AML-193 (cell line): ENCODE results near the gene POLN.
"Not testable (repeated sequence)": the region's sequence is repeated elsewhere in the genome, so short reads cannot be mapped to it uniquely, and the experiment has no call there.

Experiments
- DNase-seq, 2 experiments: peaks; one replicate each; lab custom pipeline; 2025; lab: John Stamatoyannopoulos, UW

The POLN gene

DNA sequence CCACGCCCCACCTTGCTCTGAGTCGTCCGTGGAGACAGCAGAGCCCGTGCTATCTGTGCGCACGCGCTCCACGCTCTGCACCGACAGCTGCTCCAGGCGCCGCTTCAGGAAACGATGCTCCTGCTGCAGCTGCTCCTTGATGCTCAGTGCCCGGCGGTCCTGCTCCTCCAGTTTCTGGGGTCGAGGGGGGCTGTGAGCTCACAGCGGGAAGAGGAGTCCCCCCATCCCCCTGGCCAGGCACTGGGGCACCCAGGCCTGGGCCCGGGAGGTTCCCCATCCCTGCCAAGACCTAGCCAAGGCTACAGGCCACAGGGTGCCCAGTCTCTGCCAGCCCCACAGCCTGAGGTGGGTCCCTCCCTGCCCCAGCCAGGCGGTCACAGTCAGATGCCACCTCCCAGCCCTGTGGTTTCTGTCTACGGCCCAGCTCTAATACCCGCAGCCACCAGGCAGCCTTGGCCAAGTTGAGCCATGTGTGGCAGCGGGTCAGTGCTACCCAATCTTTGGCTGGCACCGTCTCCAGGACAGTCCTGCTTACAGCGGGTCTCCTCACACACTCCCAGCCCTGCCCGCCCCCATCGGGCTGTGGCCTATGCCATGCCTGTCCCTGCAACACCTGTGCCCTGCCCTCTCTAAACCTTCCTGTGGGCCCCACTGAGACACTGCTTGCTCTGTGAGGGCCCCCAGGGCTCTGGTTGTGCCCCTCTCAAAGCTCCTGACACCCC is 9.3 kb upstream of the POLN start:
- no peak for DNase-seq

DNA sequence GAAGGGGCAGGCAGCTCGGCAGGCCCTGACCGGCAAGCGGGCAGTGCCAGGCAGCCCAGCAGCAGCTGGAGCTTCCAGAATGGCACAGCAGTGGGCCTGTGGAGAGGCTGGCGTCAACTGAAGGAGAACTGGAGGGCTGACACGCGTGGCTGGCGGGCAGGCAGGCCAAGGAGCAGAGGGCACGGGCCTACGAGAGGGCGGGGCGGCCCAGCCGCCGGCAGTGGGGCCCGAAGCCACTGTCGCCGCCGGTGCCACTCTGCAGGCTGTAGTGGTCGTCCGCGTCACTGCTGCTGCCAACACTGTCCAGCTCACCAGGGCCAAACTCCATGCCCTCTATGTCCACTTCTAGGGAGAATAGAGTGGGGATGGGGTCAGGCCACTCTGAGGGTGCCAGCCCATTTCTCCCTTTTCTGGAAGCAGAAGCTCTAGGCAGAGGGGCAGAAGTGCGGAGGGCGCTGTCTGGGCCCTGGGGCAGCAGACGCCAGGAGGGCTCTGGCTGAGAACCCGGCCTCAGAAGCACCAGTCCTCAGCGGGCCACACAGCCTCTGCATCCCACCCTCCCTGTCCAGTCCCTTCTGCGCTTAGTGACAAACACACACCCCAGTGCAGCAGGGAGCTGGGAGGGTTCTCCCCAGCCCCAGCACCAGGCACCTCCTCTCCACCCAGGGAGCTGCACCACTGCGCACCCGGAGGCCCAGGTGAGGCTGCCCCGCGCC is 8.6 kb upstream of the POLN start:
- DNase-seq = no peak

DNA sequence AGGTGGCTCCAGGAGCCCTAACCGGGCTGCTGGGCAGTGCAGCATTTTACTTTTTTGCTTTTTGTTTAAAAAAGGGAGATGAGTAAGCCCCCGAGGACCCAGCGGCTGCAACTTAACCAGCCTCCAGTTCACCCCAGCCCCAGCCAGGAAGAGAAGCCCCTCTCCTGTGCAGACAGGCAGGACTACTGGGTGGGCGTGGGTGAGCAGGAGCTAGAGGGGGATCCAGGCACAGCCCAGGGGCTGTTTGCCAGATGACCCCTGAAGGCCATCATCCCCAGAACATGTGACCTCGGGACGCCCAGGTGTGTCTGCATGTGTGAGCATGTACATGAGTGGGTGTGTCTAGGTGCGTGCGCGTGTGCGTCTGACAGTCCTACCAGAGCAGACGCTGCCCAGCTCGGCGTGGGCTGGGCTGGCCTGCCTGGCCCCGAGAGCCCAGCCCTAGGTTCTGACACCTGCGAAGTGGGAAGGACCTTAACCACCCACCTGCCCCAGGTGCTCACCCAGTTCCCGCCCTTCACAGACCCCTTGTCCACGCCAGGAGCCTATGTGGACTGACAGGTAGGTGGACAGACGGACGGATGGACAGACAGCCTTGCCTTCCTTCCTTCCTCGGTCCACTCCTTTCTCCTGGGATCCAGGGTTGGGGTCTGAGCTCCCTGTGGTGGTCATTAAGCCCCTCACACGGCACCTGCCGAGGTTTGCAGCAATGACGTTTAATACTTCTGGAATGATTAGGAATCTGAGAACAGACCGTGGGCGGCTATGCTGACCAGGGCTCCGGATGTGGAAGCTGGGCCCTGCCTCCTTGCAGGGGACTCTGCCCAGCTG is 7.8 kb upstream of the POLN start:
- no peak for DNase-seq

DNA sequence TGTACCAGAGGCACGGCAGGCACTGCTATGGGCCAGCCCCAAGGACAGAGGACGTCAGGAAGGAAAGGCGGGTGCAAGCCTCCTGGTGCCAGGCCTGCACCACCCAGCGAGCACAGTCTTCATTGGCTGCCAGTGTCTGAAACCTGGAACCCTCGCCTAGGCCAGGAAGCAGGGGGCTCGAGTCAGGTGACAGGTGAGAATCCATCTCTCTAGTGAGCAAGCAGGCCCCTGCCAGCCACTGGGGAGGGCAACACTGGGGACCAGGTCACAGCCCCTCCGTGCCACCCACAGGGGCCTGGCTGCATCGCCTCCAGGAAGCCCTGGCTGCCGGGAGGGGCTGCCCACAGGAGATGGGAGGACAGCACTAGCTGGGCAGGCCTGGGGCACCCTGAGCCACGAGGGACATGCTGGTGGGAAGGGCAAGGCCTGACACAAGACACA is 6.9 kb upstream of the POLN start:
- DNase-seq = no peak

DNA sequence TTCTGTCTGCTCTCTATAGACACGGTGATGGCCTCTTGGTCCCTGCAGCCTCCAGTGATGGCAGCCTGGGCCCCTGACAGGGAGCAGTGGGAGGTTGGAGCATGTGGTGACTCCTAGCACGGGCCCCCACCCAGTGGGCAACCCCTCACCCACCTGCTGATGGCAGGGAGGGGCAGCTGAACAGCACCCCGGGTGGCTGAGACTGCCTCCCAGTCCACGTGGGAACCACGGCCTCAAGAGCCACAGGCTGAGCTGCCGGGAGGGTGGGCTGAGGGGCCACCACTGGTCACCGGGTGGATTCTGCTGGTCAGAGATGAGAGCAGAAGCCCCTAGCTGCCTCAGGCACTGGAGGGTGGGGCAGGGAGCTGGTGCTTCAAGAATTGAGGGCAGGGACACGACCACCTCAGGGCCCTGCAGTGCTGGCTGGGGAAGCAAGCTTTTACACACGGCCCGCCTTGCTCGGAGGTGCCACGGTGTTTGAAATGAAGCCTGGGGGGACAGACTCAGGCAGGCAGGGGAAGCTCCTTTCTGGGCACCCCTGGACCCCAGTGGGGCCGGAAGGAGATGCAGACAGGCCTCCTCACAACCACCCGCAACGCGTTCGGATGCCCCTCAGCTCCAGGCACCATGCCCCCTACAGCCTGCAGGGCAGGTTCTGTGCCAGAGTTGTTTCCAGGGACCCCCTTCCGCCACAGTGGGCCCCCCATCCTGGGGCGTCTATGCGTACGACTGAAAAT is 6.3 kb upstream of the POLN start:
- no peak for DNase-seq

DNA sequence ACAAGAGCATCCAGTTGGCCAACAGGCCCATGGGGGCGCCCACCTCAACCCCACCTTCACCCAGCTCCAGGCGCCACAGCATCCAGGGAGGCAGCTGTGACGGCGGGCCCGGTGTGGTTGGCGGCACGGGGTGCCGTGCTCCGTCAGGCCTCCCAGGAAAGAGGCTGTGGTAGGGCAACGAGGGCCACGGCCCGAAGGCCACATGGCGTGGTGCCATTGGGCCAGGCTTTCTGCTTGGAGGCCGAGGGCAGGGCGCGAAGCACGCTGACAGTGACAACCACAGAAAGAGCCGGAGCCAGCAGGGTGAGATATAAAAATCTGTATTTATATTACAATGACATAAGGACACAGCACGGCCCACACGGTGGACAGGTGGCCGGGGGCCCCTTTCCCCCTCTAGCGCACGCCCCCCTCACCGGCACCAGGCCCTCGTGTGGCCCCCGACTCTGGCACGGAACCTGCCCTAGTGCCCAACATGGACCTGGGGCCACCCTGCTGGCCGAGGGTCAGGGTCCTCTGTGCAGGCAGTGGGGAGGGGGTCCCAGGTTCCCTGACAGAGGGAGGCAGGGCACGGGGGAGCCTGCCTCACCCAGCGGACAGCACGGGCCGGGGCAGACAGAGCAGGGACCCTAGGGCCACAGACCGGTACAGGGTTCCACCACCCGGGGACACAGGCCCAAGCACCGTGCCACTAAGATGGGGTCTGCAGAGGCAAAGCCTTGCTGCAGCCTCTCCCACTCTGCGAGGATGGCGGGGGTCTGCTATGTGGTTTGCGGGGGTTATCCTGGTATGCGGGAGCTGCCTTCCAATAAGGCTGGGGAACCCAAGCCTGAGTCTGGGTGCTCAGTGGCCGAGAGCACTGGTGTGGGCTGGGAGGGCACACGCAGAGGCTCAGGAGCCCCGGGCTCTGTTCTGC is 5.5 kb upstream of the POLN start:
- DNase-seq = no peak

DNA sequence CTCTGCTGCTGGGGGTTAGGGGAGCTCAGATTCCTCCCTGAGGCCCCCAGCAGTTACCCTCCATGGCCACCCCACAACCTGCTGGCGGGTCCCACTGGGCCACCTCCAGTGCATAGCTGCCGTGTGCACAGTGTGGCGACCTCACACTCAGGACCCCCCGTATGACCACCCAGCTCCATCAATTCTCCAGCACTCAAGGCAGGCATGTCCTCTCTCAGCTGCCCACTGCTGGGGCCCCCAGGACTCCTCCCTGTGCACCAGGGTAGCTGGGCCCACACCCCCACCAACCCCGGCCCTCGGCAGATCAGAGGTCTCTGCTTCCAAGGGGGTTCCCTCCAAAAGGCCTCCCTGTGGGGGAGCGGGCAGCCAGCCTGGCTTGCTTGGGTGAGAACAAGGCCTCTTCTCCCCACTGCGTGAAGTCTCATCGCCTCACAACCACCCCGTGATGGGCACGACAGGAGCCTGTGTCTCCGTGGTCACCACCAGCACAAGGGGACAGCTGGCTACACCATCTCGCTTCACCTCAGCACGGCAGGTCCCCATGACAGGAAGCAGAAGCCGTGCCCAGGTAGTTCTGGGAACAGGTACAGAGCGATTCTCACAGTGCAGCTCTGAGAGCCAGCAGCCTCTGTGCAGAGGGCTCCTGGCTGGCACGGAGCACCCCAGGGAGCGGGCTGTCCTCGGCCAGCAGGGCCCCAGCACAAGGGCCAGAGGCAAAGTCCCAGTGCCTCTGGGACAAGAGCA is 4.6 kb upstream of the POLN start:
- no peak for DNase-seq

DNA sequence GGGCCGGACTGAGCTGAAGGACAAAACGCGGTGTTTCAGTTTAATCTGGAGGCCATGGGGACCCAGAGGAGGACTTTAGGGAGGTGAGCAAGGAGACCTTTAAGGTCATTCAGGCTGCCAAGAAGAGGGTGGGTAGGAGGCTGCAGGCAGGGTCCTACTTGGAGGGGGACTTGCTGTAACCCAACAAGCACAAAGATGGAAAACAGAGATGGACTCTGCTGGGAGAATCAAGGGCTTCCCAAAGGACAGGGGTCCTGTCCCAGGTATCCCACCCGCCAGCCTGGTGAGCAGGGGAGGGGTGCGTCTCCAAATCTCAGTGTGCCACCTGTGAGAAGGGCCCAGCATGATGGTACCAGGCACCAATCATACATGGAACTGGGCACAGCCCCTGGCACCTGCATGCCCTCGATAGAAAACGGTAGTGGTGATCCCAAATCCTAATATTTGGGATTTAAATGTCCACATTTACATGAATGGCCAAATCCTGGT is 3.9 kb upstream of the POLN start:
- DNase-seq = no peak

DNA sequence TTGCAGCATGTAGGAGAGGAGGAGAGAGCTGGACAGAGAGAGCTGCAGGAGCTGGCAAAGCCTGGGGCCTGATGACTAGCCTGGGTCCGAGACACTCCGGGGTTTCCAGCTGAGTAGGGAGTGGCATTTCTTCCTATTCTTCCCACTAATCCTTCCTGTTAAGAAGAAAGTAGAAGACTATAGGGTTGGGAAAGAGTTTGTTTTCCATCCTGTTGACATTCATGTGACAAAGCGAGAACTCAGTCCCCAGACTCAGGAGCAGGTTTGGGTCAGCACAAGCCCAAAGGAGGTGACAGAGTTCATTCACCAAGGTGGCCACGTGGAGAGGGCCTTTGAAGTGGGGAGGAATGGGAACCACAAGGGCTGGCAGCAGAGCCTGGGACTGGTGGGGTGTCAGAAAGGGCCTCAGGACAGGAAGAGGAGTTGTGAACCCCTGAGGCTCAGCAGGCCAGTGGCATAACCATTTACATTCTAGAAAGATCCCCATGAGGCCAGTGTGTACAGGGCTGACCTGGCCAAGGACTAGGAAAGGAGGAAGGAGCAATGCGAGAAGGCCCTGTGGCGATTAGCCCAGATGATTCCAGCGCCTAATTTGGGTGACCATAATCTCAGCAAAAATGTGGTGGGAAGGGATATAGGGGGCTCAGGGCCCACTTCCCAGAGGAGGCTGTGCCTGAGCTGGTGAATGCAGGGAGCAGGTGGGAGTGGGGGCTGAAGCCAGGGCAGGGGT is 3.3 kb upstream of the POLN start:
- no peak for DNase-seq

DNA sequence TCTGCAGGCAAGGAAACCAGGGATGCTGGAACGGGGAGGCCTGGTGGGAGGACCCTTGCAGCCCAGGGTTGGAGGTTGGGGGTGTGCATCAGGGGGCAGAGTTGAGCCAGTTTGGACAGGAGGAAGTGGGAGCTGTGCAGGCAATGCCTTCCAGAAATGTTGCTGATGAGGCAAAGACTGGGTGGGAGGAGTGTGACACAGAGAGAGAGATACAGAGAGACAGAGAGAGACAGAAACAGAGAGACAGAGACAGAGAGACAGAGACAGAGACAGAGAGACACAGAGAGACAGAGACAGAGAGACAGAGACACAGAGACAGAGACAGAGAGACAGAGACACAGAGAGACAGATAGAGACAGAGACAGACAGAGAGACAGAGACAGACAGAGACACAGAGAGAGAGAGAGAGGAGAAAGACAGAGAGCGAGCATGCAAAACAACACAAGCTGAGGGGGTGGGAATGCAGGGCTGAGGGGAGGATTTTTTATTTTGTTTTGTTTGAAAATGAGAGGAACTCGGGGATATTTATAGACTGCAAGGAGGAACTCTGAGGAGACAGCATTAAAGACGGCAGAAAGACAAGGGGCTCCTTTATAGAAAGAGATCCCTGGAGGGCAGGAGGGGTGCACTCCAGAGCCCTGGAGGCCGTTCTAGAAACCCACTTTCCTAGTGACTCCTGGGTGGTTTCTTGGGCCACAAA is 1.9 kb upstream of the POLN start:
- peak; percentile 42 to 64 for DNase-seq

DNA sequence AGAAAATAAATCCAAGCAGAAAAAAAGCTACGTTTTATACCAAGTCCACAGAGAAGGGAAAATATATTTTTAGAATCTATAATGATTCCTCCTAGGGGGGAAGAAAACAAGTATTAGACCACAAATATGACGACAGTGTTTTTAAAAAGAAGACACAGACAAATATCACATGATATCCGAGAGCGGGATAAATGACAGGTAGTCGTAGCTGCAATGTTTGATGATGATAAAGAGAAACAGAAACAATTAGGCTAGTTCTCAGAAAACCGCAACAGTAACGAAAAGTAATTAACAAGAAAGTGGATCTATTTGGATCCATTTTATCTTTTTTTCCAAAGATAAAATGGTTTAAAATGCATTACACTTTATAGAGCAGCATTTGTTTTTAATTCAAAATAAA is 918 bp downstream of the POLN start:
- peak in 1 of 2 experiments; percentile 6 for DNase-seq

DNA sequence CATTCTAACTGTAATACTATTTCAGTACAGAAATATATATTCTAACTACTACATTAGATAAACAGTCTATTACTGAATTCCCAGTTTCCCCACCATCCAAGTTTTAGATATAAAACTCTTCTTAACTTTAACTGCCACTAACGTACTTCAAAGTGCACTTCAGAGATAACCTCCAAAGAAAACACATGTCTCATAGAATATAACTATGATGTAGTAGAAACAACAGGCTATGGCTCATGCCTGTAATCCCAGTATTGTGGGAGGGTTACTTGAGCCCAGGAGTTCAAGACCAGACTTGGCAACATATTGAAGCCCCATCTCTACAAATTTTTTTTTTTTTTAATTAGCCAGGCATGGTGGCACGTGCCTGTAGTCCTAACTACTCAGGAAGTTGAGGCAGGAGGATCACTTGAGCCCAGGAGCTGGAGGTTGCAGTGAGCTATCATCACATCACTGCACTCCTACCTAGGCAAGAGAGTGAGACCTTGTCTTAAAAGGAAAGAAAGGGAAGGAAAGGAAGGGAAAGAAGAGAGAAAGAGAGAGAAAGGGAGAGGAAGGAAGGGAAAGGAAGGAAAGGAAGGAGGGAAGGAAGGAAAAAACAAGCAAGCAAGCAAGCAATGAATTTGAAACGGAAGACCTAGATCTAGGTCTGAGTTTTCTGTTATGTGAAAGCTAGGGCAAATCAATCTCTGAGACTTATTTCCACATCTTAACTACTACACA is 4.8 kb downstream of the POLN start:
- no peak for DNase-seq

DNA sequence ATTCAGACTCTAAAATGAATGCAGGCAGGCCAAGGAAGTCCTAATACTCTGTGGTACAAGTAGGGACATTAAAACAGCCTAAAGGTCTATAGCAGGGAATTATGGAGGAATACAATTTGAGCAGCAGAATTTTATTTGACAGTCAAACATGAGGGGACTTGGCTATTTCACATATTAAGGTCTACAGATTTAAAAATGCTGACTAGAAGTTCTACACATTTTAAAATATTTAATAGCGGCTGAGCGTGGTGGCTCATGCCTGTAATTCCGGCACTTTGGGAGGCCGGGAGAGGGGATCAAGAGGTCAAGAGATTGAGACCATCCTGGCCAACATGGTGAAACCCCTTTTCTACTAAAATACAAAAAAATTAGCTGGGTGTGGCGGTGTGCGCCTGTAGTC is 10.8 kb downstream of the POLN start:
- DNase-seq = no peak

DNA sequence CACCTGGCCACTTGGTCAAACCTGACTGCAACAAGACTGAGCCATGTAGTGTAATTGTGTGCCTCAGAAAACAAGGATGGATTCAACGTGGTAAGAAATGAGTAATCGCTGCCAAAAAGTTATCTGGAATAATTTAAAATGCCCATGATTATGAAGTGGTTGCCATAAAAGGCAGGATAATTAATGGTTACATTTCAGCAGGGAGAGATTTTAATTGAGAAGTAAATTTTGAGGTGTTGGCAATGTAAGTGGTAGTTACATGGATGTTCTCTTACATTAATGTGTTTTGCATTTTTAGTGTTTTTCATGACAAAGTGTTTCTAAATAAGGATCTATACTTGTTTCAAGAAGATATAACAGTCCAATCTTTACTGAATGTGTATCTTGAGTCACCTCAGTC is 15.7 kb downstream of the POLN start:
- no peak for DNase-seq

DNA sequence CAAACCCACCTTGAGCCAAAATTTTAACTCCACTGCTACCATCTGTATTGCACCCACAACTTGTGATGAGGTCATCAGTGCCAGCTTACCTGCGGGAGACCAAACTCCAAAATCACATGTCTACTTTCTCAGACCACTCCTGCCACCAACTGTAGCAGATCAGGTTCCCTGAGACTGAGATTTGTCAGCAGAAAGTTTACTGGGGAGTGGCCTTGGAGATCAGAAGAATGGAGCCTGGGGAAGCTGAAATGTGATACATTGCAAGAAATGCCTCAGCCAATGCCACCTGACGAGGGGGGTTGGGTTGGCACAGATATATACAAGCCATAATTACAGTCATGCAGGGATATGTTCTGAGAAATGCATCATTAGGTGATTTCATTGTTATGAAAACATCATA is 19.1 kb downstream of the POLN start:
- DNase-seq = no peak

DNA sequence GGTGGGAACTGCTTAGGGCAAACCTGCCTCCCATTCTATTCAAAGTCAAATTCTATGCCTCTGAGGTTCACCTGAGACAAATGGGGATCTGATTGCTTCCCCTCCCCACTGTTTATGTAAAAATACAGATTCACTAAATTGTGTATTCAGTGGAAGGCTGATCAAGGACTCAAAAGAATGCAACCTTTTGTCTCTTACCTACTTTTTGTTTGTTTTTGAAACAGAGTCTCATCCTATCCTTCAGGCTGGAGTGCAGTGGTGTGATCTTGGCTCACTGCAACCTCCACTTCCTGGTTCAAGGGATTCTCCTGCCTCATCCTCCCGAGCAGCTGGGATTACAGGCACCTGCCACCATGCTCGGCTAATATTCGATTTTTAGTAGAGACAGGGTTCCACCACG is 20.5 kb downstream of the POLN start:
- DNase-seq = not testable (repeated sequence)

DNA sequence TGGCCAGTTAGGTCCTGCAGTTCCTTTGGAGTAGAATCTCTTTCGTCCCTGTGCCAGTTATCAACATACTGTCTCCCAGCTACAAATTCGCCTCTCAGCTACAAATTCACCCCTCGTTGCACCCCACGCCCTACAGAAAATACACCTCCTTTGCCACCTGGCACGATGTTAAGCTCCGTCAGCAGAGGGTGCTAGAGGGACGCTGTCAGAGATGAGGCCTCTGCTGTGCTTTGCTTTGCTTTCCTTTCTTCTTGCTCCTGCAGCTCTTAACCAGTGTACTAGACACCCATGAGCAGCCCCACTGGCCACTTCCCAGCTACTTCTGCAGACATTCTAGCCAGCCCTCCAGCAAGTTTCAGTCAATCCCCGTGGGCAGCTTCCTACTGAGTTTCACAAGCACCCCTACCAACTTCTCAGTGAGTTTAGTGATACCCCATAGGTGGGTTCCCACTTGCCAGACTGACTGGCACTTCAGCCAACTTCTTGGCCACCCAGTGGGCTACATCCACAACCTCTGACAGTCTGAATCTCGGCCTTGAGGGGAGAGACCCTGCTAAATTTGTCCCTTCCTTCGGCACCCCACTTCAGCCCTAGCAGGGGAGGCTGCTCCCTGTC is 21.8 kb downstream of the POLN start:
- peak; percentile 66 to 75 for DNase-seq
